Sigmoid colon (tissue), 7 donors: Measurements from ENCODE around the gene MUC22. TPM values are rescaled to one million over a fixed set of nuclear protein-coding genes. Genes with fewer than 3 reads are reported as not detected.
"Not testable (repeated sequence)": the region's sequence is repeated elsewhere in the genome, so short reads cannot be mapped to it uniquely, and the experiment has no call there.

ENCODE experiments used
- DNase-seq: peaks from one replicate; pipeline ENCODE4 v3.0.0-alpha.2; 2019
- H3K27ac ChIP-seq, 4 donors: fragments of 200-600 bp; sonication (generic); one replicate each; pipeline ENCODE4 v1.5.1; 2016 to 2019; ENCODE audit warnings: mild to moderate bottlenecking in 1 of 4
- H3K27me3 ChIP-seq, 3 donors: fragments of 200-600 bp; sonication (generic); one replicate each; pipeline ENCODE4 v1.5.1; 2019; ENCODE audit warnings: mild to moderate bottlenecking in 1 of 3
- H3K36me3 ChIP-seq, 4 donors: fragments of 200-600 bp; sonication (generic); one replicate each; pipeline ENCODE4 v1.5.1; 2016 to 2019
- H3K4me1 ChIP-seq, 4 donors: fragments of 200-600 bp; sonication (generic); one replicate each; pipeline ENCODE4 v1.5.1; 2017 to 2019
- H3K4me3 ChIP-seq, 4 donors: fragments of 200-600 bp; sonication (generic); one replicate each; pipeline ENCODE4 v1.5.1; 2017 to 2019; ENCODE audit warnings: mild to moderate bottlenecking in 2 of 4, moderate library complexity in 1 of 4
- H3K9me3 ChIP-seq, 4 donors: fragments of 200-600 bp in 3 of 4; sonication (generic) in 3 of 4; one replicate each; pipeline versions ENCODE4 v1.5.1 to v1.6.1; 2013 to 2019
- EP300 ChIP-seq, 4 donors: sonication (generic); formaldehyde crosslinking; IDR thresholded peaks; one replicate each; pipeline ENCODE4 v1.6.1; 2017; ENCODE audit warnings: antibody characterized with exemption in 4 of 4
- POLR2A ChIP-seq, 2 donors: fragments of 450-650 bp; IDR thresholded peaks; one replicate each; pipeline ENCODE4 v1.6.1; 2016; ENCODE audit warnings: antibody characterized with exemption in 2 of 2, mild to moderate bottlenecking in 2 of 2, moderate library complexity in 2 of 2
- POLR2AphosphoS5 ChIP-seq, 4 donors: sonication (generic); formaldehyde crosslinking; IDR thresholded peaks; one replicate each; pipeline ENCODE4 v1.6.1; 2017; ENCODE audit warnings: antibody characterized with exemption in 4 of 4
- WGBS, 2 donors: extraction: QIAGEN DNeasy Blood & Tissue Kit; methylation state at CpG; one replicate each; pipeline ENCODE4 v1.1.7; 2013; 5-methylcytosine and 5-hydroxymethylcytosine counted together
- intact Hi-C: fragments of 100-400 bp; cut with DNase I; formaldehyde crosslinking; loops from one replicate; pipeline ENCODE4 v1.15.1; 2023
- polyA plus RNA-seq, 3 donors: library from polyadenylated mRNA; stranded (reverse); fragments of 200-250 nt; gene quantifications; one replicate each; pipeline ENCODE4 v1.2.3, GENCODE V29; 2013
- total RNA-seq, 4 donors: library from RNA; depleted of rRNA; stranded (reverse); fragments of >200 nt; gene quantifications; one replicate each; pipeline ENCODE4 v1.1.0, GENCODE V29; 2016
- TF ChIP-seq, protein P1 (sequence below), 4 experiments: fragments of 450-650 bp in 3 of 4; fragments of 200-600 bp in 1 of 4; IDR thresholded peaks; one replicate each; pipeline ENCODE4 v1.5.1; 2016 to 2019; ENCODE audit warnings: antibody characterized with exemption in 4 of 4, mild to moderate bottlenecking in 3 of 4, moderate library complexity in 2 of 4
- donor health status: healthy with polysubstance abuse.
- donor health status: Bipolar disorder and iron deficiency.
- donor health status: healthy.

The MUC22 gene
- total and polyA plus RNA-seq, 7 donors = not detected

- 59 to 60% methylated on average over 8 of the region's 8 CpGs for WGBS, 2 donors
Measured at GRCh38 chr6:31007694-31008093, 2.6 kb upstream of the MUC22 start.

DNA sequence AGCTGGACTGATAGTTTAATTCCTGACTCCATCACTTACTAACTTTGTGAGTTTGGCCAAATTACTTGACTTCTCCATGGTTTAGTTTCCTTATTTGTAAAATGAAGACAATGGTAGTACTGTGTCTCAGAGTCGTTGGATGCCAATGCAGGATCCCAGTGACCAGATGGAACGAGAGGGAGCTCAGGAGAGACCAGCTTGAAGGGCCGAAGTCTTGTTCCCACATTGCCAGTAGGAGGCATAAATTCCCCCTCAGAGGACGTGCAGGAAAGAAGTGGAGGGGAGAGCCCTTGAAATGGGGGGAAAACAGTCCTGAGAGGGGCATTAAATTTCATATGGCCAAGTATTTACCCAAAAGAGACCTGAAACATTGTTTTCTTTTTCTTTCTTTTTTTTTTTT lies 2.1 kb upstream of the MUC22 start:
- intact Hi-C loops = no loop called here
- Histone ChIP-seq H3K9me3 (no peaks in the 10 kb centered on the region), H3K4me3 (no peak overlapping the region), H3K4me1 (no peaks in the 10 kb centered on the region), H3K36me3 (no peaks in the 10 kb centered on the region), H3K27me3 (no peaks in the 10 kb centered on the region), H3K27ac (no peak overlapping the region)
- TF ChIP-seq POLR2AphosphoS5 (IDR thresholded peaks at IDR 0.05) = no peak
- TF ChIP-seq EP300 (IDR thresholded peaks at IDR 0.05) = no peak
- TF ChIP-seq, protein P1, sequence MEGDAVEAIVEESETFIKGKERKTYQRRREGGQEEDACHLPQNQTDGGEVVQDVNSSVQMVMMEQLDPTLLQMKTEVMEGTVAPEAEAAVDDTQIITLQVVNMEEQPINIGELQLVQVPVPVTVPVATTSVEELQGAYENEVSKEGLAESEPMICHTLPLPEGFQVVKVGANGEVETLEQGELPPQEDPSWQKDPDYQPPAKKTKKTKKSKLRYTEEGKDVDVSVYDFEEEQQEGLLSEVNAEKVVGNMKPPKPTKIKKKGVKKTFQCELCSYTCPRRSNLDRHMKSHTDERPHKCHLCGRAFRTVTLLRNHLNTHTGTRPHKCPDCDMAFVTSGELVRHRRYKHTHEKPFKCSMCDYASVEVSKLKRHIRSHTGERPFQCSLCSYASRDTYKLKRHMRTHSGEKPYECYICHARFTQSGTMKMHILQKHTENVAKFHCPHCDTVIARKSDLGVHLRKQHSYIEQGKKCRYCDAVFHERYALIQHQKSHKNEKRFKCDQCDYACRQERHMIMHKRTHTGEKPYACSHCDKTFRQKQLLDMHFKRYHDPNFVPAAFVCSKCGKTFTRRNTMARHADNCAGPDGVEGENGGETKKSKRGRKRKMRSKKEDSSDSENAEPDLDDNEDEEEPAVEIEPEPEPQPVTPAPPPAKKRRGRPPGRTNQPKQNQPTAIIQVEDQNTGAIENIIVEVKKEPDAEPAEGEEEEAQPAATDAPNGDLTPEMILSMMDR (IDR thresholded peaks at IDR 0.05) = no peak
- no peak for TF ChIP-seq POLR2A (IDR thresholded peaks at IDR 0.05)
- DNase-seq = no peak
- 47 to 71% methylated on average over 4 of the region's 4 CpGs for WGBS, 2 donors

More at GRCh38 chr6:31007694-31008093, 2.6 kb upstream of the MUC22 start:
- TF ChIP-seq POLR2AphosphoS5 (IDR thresholded peaks at IDR 0.05) (no peak), EP300 (IDR thresholded peaks at IDR 0.05) (no peak)
- H3K4me3 ChIP-seq = no peak overlapping the region
- no peak for DNase-seq
- H3K27ac ChIP-seq = no peak overlapping the region
- no peaks in the 10 kb centered on the region for H3K9me3 ChIP-seq
- no peaks in the 10 kb centered on the region for H3K36me3 ChIP-seq
- no peaks in the 10 kb centered on the region for H3K4me1 ChIP-seq
- H3K27me3 ChIP-seq = no peaks in the 10 kb centered on the region
- intact Hi-C loops = no loop called here

- no peak overlapping the region for H3K27ac ChIP-seq
- TF ChIP-seq EP300 (IDR thresholded peaks at IDR 0.05) (no peak), POLR2A (IDR thresholded peaks at IDR 0.05) (no peak), POLR2AphosphoS5 (IDR thresholded peaks at IDR 0.05) (no peak)
- TF ChIP-seq, protein P1 (IDR thresholded peaks at IDR 0.05) = no peak
- intact Hi-C loops = no loop called here
- WGBS, 2 donors = 74 to 76% methylated on average over 7 of the region's 7 CpGs
- H3K4me3 ChIP-seq = no peak overlapping the region
- H3K27me3 ChIP-seq = no peaks in the 10 kb centered on the region
- H3K36me3 ChIP-seq = no peaks in the 10 kb centered on the region
- H3K4me1 ChIP-seq = no peaks in the 10 kb centered on the region
- no peak for DNase-seq
- H3K9me3 ChIP-seq = peaks cover 0 to 4% (median 0%) of the 10 kb centered on the region in 4 donors
Measured at GRCh38 chr6:31009731-31010130, 543 bp upstream of the MUC22 start.

DNA sequence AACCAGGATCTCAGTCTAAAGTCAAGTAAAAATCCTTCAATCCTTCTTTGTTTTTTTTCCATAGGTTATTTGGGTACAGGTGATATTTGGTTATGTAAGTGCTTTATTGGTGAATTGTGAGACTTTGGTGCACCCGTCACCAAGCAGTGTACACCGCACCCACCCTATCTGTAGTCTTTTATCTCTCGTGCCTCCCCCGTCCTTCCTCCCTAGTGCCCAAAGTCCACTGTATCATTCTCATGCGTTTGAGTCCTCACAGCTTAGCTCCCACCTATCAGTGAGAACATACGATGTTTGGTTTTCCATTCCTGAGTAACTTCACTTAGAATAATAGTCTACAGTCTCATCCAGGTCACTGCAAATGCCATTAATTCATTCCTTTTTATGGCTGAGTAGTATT lies 879 bp downstream of the MUC22 start:
- intact Hi-C loops = no loop called here
- TF ChIP-seq, protein P1 (IDR thresholded peaks at IDR 0.05) = no peak
- TF ChIP-seq POLR2AphosphoS5 (IDR thresholded peaks at IDR 0.05) (no peak), EP300 (IDR thresholded peaks at IDR 0.05) (no peak), POLR2A (IDR thresholded peaks at IDR 0.05) (no peak)
- H3K9me3 ChIP-seq = peaks cover 0 to 9% (median 0%) of the 10 kb centered on the region in 4 donors
- H3K27ac ChIP-seq = no peak overlapping the region
- no peaks in the 10 kb centered on the region for H3K27me3 ChIP-seq
- DNase-seq = no peak
- WGBS, 2 donors = 28 to 60% methylated on average over 6 of the region's 6 CpGs
- H3K4me1 ChIP-seq = no peaks in the 10 kb centered on the region
- no peak overlapping the region for H3K4me3 ChIP-seq
- no peaks in the 10 kb centered on the region for H3K36me3 ChIP-seq

GRCh38 chr6:31016659-31017299 lies 6.5 kb downstream of the MUC22 start:
- peaks cover 0 to 3% (median 0%) of the 10 kb centered on the region in 3 donors for H3K27me3 ChIP-seq
- no peak overlapping the region for H3K27ac ChIP-seq
- no peaks in the 10 kb centered on the region for H3K4me1 ChIP-seq
- intact Hi-C loops = no loop called here
- H3K9me3 ChIP-seq = peaks cover 0 to 9% (median 0%) of the 10 kb centered on the region in 4 donors
- TF ChIP-seq POLR2A (IDR thresholded peaks at IDR 0.05) (no peak), POLR2AphosphoS5 (IDR thresholded peaks at IDR 0.05) (no peak), EP300 (IDR thresholded peaks at IDR 0.05) (no peak)
- TF ChIP-seq, protein P1 (IDR thresholded peaks at IDR 0.05) = no peak
- no peak overlapping the region for H3K4me3 ChIP-seq
- 85 to 92% methylated on average over 36 of the region's 36 CpGs for WGBS, 2 donors
- no peak for DNase-seq
- H3K36me3 ChIP-seq = no peaks in the 10 kb centered on the region

DNA sequence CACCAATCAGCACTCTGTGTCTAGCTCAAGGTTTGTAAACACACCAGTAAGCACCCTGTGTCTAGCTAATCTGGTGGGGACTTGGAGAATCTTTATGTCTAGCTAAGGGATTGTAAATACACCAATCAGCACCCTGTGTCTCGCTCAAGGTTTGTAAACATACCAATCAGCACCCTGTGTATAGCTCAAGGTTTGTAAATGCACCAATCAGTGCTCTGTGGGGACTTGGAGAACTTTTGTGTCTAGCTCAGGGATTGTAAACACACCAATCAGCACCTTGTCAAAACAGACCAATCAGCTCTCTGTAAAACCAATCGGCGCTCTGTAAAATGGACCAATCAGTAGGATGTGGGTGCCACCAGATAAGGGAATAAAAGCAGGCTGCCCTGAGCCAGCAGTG lies 7.2 kb downstream of the MUC22 start:
- 95% methylated on average over 3 of the region's 3 CpGs for WGBS, 2 donors
- intact Hi-C loops, H3K36me3 ChIP-seq, H3K27me3 ChIP-seq, H3K4me1 ChIP-seq, H3K4me3 ChIP-seq, H3K9me3 ChIP-seq, DNase-seq, H3K27ac ChIP-seq: not testable (repeated sequence)
